Type B pancreatic cell (in vitro differentiated cells): ENCODE data around the gene LTK. TPM values are rescaled to one million over a fixed set of nuclear protein-coding genes. Genes with fewer than 3 reads are reported as not detected.

Experiments
- DNase-seq: peaks from one replicate; pipeline ENCODE4 v3.0.0; 2021; ENCODE audit warnings: mixed read lengths; ENCODE audit not compliant: unreplicated experiment; ENCODE audit errors: extremely low spot score
- H3K27ac Mint-ChIP-seq: 2 replicates; pipeline ENCODE4 v1.8.0; 2021; ENCODE audit warnings: mild to moderate bottlenecking, mixed read lengths
- H3K27me3 Mint-ChIP-seq: 2 replicates; pipeline ENCODE4 v1.8.0; 2021; ENCODE audit warnings: mixed read lengths
- H3K36me3 Mint-ChIP-seq: 2 replicates; pipeline ENCODE4 v1.8.0; 2021; ENCODE audit warnings: mixed read lengths
- H3K4me1 Mint-ChIP-seq: one replicate; pipeline ENCODE4 v1.8.0; 2021; ENCODE audit warnings: mixed read lengths; ENCODE audit not compliant: unreplicated experiment
- H3K4me3 Mint-ChIP-seq: 2 replicates; pipeline ENCODE4 v1.8.0; 2021; ENCODE audit warnings: mild to moderate bottlenecking, mixed read lengths
- H3K9me3 Mint-ChIP-seq: 2 replicates; pipeline ENCODE4 v1.8.0; 2021; ENCODE audit warnings: mixed read lengths
- CTCF ChIP-seq: fragments of 200-600 bp; sonication (generic); conservative IDR thresholded peaks from 2 replicates; pipeline ENCODE4 v1.5.0; 2021; ENCODE audit warnings: antibody characterized with exemption, mild to moderate bottlenecking
- total RNA-seq: library from RNA; stranded (reverse); gene quantifications from 2 replicates; pipeline ENCODE4 v1.2.1, GENCODE V29; 2021; ENCODE audit warnings: low replicate concordance

LTK gene
- total RNA-seq, 1 donor from 2014 or later: 0.51 TPM

- H3K27me3 Mint-ChIP-seq: peaks cover 7% of the 10 kb centered on the region
- DNase-seq: no peak
- no peak overlapping the region for H3K27ac Mint-ChIP-seq
- no peaks in the 10 kb centered on the region for H3K9me3 Mint-ChIP-seq
- H3K4me1 Mint-ChIP-seq: no peaks in the 10 kb centered on the region
- no peak for TF ChIP-seq CTCF
- peaks cover 17% of the 10 kb centered on the region for H3K36me3 Mint-ChIP-seq
- no peak overlapping the region for H3K4me3 Mint-ChIP-seq
Measured at GRCh38 chr15:41486286-41486685, 27.3 kb downstream of the LTK start.

GRCh38 chr15:41484937-41485625 is 28.5 kb downstream of the LTK start:
- Mint-ChIP-seq H3K9me3 (no peaks in the 10 kb centered on the region), H3K27ac (no peak overlapping the region), H3K4me3 (no peak overlapping the region), H3K27me3 (no peaks in the 10 kb centered on the region), H3K4me1 (no peaks in the 10 kb centered on the region), H3K36me3 (peaks cover 26% of the 10 kb centered on the region)
- DNase-seq: no peak
- TF ChIP-seq CTCF: no peak

- H3K4me1 Mint-ChIP-seq: no peaks in the 10 kb centered on the region
- H3K9me3 Mint-ChIP-seq: no peaks in the 10 kb centered on the region
- H3K27me3 Mint-ChIP-seq: no peaks in the 10 kb centered on the region
- H3K36me3 Mint-ChIP-seq: peaks cover 31% of the 10 kb centered on the region
- DNase-seq: no peak
- H3K27ac Mint-ChIP-seq: no peak overlapping the region
- no peak for TF ChIP-seq CTCF
- no peak overlapping the region for H3K4me3 Mint-ChIP-seq
Measured at GRCh38 chr15:41483519-41483918, 30.1 kb downstream of the LTK start.

- Mint-ChIP-seq H3K27me3 (no peaks in the 10 kb centered on the region), H3K36me3 (peaks cover 31% of the 10 kb centered on the region), H3K9me3 (no peaks in the 10 kb centered on the region), H3K4me3 (no peak overlapping the region), H3K27ac (no peak overlapping the region), H3K4me1 (no peaks in the 10 kb centered on the region)
- no peak for TF ChIP-seq CTCF
- no peak for DNase-seq
Measured at GRCh38 chr15:41483115-41483514, 30.5 kb downstream of the LTK start.

- H3K9me3 Mint-ChIP-seq: no peaks in the 10 kb centered on the region
- no peak overlapping the region for H3K4me3 Mint-ChIP-seq
- H3K27ac Mint-ChIP-seq: no peak overlapping the region
- TF ChIP-seq CTCF: no peak
- peaks cover 35% of the 10 kb centered on the region for H3K36me3 Mint-ChIP-seq
- DNase-seq: no peak
- no peaks in the 10 kb centered on the region for H3K27me3 Mint-ChIP-seq
- no peaks in the 10 kb centered on the region for H3K4me1 Mint-ChIP-seq
Measured at GRCh38 chr15:41482110-41482877, 31.3 kb downstream of the LTK start.
